Muscle of back (tissue), 11 donors: Measurements from ENCODE around the gene FGD3. TPM values are rescaled to one million over a fixed set of nuclear protein-coding genes. Genes with fewer than 3 reads are reported as not detected.

ENCODE experiments used
- DNase-seq, 3 donors: peaks; one replicate each; pipeline versions ENCODE4 v3.0.0 to v3.0.0-alpha.2; 2013
- polyA plus RNA-seq, 10 donors: library from polyadenylated mRNA; unstranded; fragments of 120-200 nt; gene quantifications; one replicate each; pipeline ENCODE4 v1.2.1, GENCODE V29; 2013; ENCODE audit not compliant: insufficient read length in 10 of 10

The FGD3 gene
- polyA plus RNA-seq, 10 donors = 2.1 to 7.2 (median 3.6) TPM

- DNase-seq = no peak
Observed at GRCh38 chr9:93027750-93028149, 80.4 kb downstream of the FGD3 start.

GRCh38 chr9:93028448-93029006, 81.2 kb downstream of the FGD3 start:
- DNase-seq = no peak

GRCh38 chr9:93030642-93031628, 83.6 kb downstream of the FGD3 start:
- DNase-seq = no peak

GRCh38 chr9:93031629-93032430, 84.5 kb downstream of the FGD3 start:
- peak in 2 of 3 donors; percentile 40 to 73 for DNase-seq

GRCh38 chr9:93032545-93032944, 85.2 kb downstream of the FGD3 start:
- DNase-seq = no peak

GRCh38 chr9:93033531-93033930, 86.2 kb downstream of the FGD3 start:
- peak in 2 of 3 donors; percentile 22 to 78 for DNase-seq

GRCh38 chr9:93035106-93035660, 87.9 kb downstream of the FGD3 start:
- no peak for DNase-seq

- DNase-seq = no peak
Observed at GRCh38 chr9:93035821-93036351, 88.6 kb downstream of the FGD3 start.

GRCh38 chr9:93036887-93037475, 89.7 kb downstream of the FGD3 start:
- DNase-seq = no peak

- DNase-seq = no peak
Observed at GRCh38 chr9:93037476-93037971, 90.2 kb downstream of the FGD3 start.

- DNase-seq = no peak
Observed at GRCh38 chr9:93038918-93039317, 91.6 kb downstream of the FGD3 start.

GRCh38 chr9:93039456-93039855, 92.1 kb downstream of the FGD3 start:
- DNase-seq = no peak

- no peak for DNase-seq
Observed at GRCh38 chr9:93039976-93040375, 92.7 kb downstream of the FGD3 start.

GRCh38 chr9:93040409-93040808, 93.1 kb downstream of the FGD3 start:
- DNase-seq = no peak

- no peak for DNase-seq
Observed at GRCh38 chr9:93041108-93041802, 93.9 kb downstream of the FGD3 start.

- DNase-seq = no peak
Observed at GRCh38 chr9:93043122-93043521, 95.8 kb downstream of the FGD3 start.

GRCh38 chr9:93045521-93045920, 98.2 kb downstream of the FGD3 start:
- DNase-seq = no peak

GRCh38 chr9:93048566-93049448, 101.5 kb downstream of the FGD3 start:
- no peak for DNase-seq

GRCh38 chr9:93049491-93049890, 102.2 kb downstream of the FGD3 start:
- DNase-seq = no peak
